Right renal cortex interstitium (tissue), 3 donors: ENCODE measurements around the gene VAMP2. TPM values are rescaled to one million over a fixed set of nuclear protein-coding genes. Genes with fewer than 3 reads are reported as not detected.
"Not testable (repeated sequence)": the region's sequence is repeated elsewhere in the genome, so short reads cannot be mapped to it uniquely, and the experiment has no call there.

Experiments
- DNase-seq, 3 donors: peaks; one replicate each; pipeline ENCODE4 v3.0.0-alpha.2; 2013; ENCODE audit warnings: low read depth in 3 of 3, low spot score in 2 of 3
- polyA plus RNA-seq, 3 donors: library from polyadenylated mRNA; unstranded; fragments of 120-200 nt; gene quantifications; one replicate each; pipeline ENCODE4 v1.2.1, GENCODE V29; 2013; ENCODE audit not compliant: insufficient read length in 3 of 3

VAMP2 gene
- polyA plus RNA-seq, 3 donors, result 98.7 to 114 (median 102) TPM

GRCh38 chr17:8176197-8176940 is 13.6 kb upstream of the VAMP2 start, which contains the start of gene TMEM107:
Gene TMEM107, minus strand, starts transcription at chr17:8176380. Its CDS starts 94 bp downstream, at chr17:8176286.
- DNase-seq, result no peak

- DNase-seq, result no peak
Measured at GRCh38 chr17:8175795-8176196, 13.0 kb upstream of the VAMP2 start.

GRCh38 chr17:8173871-8174322 is 11.1 kb upstream of the VAMP2 start:
- no peak for DNase-seq

- DNase-seq, result peak in 1 of 3 donors; percentile 93
Measured at GRCh38 chr17:8173056-8173870, 10.5 kb upstream of the VAMP2 start.

- DNase-seq, result not testable (repeated sequence)
Measured at GRCh38 chr17:8170186-8170585, 7.4 kb upstream of the VAMP2 start.

GRCh38 chr17:8167526-8167925 is 4.8 kb upstream of the VAMP2 start:
- no peak for DNase-seq

- no peak for DNase-seq
Measured at GRCh38 chr17:8166731-8167130, 4.0 kb upstream of the VAMP2 start.

- no peak for DNase-seq
Measured at GRCh38 chr17:8164815-8165131, 2.0 kb upstream of the VAMP2 start.

GRCh38 chr17:8163978-8164814 is 1.4 kb upstream of the VAMP2 start:
- DNase-seq, result no peak

GRCh38 chr17:8162997-8163977 is 539 bp upstream of the VAMP2 start:
- DNase-seq, result no peak

GRCh38 chr17:8161289-8162232 is 1.2 kb downstream of the VAMP2 start:
- DNase-seq, result no peak

- no peak for DNase-seq
Measured at GRCh38 chr17:8160741-8161221, 2.0 kb downstream of the VAMP2 start.

- DNase-seq, result no peak
Measured at GRCh38 chr17:8160224-8160577, 2.5 kb downstream of the VAMP2 start.

- no peak for DNase-seq
Measured at GRCh38 chr17:8159459-8160223, 3.1 kb downstream of the VAMP2 start.

GRCh38 chr17:8159032-8159400 is 3.7 kb downstream of the VAMP2 start:
- DNase-seq, result no peak

GRCh38 chr17:8158267-8159031 is 4.3 kb downstream of the VAMP2 start:
- no peak for DNase-seq
